SU-DHL-6 (cell line): Measurements from ENCODE around the gene DNAJB8.

ENCODE experiments used
- EZH2phosphoT487 ChIP-seq: fragments of 200-600 bp; sonication (generic), shearing (Covaris generic); conservative IDR thresholded peaks from 2 replicates; pipeline ENCODE4 v1.6.1; 2018; ENCODE audit warnings: mild to moderate bottlenecking, antibody characterized with exemption, low read length, moderate library complexity, mixed read lengths
- TF ChIP-seq, protein P1 (sequence below): fragments of 200-600 bp; sonication (generic); IDR thresholded peaks from one replicate; pipeline ENCODE4 v1.5.1; 2017; ENCODE audit warnings: antibody characterized with exemption, mild to moderate bottlenecking, low read length, moderate library complexity; ENCODE audit not compliant: insufficient read depth, poor library complexity, severe bottlenecking

DNA sequence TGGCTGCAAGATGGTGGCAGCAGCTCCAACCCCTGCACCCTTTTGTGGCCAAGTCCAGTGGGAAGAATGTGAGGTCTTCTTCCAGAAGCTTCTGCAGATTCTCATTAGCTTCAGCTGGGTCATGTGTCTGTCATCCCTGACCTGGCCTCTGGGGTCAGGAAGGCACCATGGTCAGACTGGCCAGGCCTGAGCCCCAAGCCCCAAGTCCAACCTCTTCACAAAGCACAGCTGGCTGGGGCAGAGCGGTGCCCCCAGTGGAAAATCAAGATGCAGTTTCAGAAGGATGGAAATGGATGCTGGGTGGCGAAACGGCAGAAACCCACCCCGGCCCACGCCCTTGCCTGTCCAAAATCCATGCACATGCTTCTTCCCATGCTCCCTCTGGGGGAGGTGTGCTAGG is 42.2 kb upstream of the DNAJB8 start:
- TF ChIP-seq, protein P1, sequence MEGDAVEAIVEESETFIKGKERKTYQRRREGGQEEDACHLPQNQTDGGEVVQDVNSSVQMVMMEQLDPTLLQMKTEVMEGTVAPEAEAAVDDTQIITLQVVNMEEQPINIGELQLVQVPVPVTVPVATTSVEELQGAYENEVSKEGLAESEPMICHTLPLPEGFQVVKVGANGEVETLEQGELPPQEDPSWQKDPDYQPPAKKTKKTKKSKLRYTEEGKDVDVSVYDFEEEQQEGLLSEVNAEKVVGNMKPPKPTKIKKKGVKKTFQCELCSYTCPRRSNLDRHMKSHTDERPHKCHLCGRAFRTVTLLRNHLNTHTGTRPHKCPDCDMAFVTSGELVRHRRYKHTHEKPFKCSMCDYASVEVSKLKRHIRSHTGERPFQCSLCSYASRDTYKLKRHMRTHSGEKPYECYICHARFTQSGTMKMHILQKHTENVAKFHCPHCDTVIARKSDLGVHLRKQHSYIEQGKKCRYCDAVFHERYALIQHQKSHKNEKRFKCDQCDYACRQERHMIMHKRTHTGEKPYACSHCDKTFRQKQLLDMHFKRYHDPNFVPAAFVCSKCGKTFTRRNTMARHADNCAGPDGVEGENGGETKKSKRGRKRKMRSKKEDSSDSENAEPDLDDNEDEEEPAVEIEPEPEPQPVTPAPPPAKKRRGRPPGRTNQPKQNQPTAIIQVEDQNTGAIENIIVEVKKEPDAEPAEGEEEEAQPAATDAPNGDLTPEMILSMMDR, result no peak
- TF ChIP-seq EZH2phosphoT487, result no peak
